Tibial nerve (tissue), 4 donors: ENCODE measurements around the gene GNG7. TPM values are rescaled to one million over a fixed set of nuclear protein-coding genes. Genes with fewer than 3 reads are reported as not detected.
"Not testable (repeated sequence)": the region's sequence is repeated elsewhere in the genome, so short reads cannot be mapped to it uniquely, and the experiment has no call there.

Experiments used
- DNase-seq, 2 donors: peaks; one replicate each; pipeline ENCODE4 v3.0.0-alpha.2; 2019; ENCODE audit warnings: low spot score in 2 of 2
- H3K27ac ChIP-seq, 4 donors: fragments of 200-600 bp; sonication (generic) in 3 of 4; one replicate each; pipeline ENCODE4 v1.5.1; 2017 to 2019; ENCODE audit warnings: mild to moderate bottlenecking in 1 of 4
- H3K27me3 ChIP-seq, 2 donors: fragments of 200-600 bp; sonication (generic) in 1 of 2; one replicate each; pipeline versions ENCODE4 v1.5.1 to v1.6.0; 2017 to 2019
- H3K36me3 ChIP-seq, 3 donors: fragments of 200-600 bp; sonication (generic); one replicate each; pipeline ENCODE4 v1.5.1; 2018 to 2019
- H3K4me1 ChIP-seq, 4 donors: fragments of 200-600 bp; sonication (generic) in 3 of 4; one replicate each; pipeline ENCODE4 v1.5.1; 2017 to 2019
- H3K4me3 ChIP-seq, 4 donors: fragments of 200-600 bp; sonication (generic) in 3 of 4; one replicate each; pipeline ENCODE4 v1.5.1; 2017 to 2019; ENCODE audit warnings: mild to moderate bottlenecking in 1 of 4, moderate library complexity in 1 of 4
- H3K9me3 ChIP-seq, 4 donors: fragments of 200-600 bp; sonication (generic) in 3 of 4; one replicate each; pipeline ENCODE4 v1.5.1; 2017 to 2019
- CTCF ChIP-seq, 5 experiments: fragments of 200-600 bp in 3 of 5; fragments of 450-650 bp in 2 of 5; sonication (generic) in 3 of 5; IDR thresholded peaks; one replicate each; pipeline ENCODE4 v1.5.1; 2016 to 2019; ENCODE audit warnings: antibody characterized with exemption in 5 of 5, mild to moderate bottlenecking in 3 of 5, moderate library complexity in 2 of 5
- EP300 ChIP-seq, 2 donors: sonication (generic); formaldehyde crosslinking; IDR thresholded peaks; one replicate each; pipeline ENCODE4 v1.6.1; 2017; ENCODE audit warnings: antibody characterized with exemption in 2 of 2, mild to moderate bottlenecking in 1 of 2
- POLR2A ChIP-seq, 2 donors: fragments of 450-650 bp; IDR thresholded peaks; one replicate each; pipeline ENCODE4 v1.6.1; 2017; ENCODE audit warnings: antibody characterized with exemption in 2 of 2, mild to moderate bottlenecking in 2 of 2, moderate library complexity in 2 of 2
- WGBS, 2 donors: methylation state at CpG; one replicate each; pipeline ENCODE4 v1.1.5; 2018; 5-methylcytosine and 5-hydroxymethylcytosine counted together
- total RNA-seq, 4 donors: library from RNA; depleted of rRNA; stranded (reverse); fragments of >200 nt; gene quantifications; one replicate each; pipeline ENCODE4 v1.1.0, GENCODE V29; 2016

Gene GNG7
- total RNA-seq, 4 donors from 2014 or later: 2.6 to 5.3 (median 3.5) TPM

GRCh38 chr19:2469102-2469914 lies 233.2 kb downstream of the GNG7 start:
- H3K36me3 ChIP-seq: no peaks in the 10 kb centered on the region
- DNase-seq: no peak
- H3K27ac ChIP-seq: no peak overlapping the region
- peaks cover 0 to 2% (median under 1%) of the 10 kb centered on the region in 4 donors for H3K4me1 ChIP-seq
- no peaks in the 10 kb centered on the region for H3K9me3 ChIP-seq
- TF ChIP-seq POLR2A (IDR thresholded peaks at IDR 0.05): no peak
- TF ChIP-seq CTCF (IDR thresholded peaks at IDR 0.05): no peak
- TF ChIP-seq EP300 (IDR thresholded peaks at IDR 0.05): no peak
- H3K27me3 ChIP-seq: no peaks in the 10 kb centered on the region
- no peak overlapping the region for H3K4me3 ChIP-seq
- WGBS, 2 donors: 45 to 50% methylated on average over 23 of the region's 23 CpGs

GRCh38 chr19:2468596-2468995 lies 233.9 kb downstream of the GNG7 start:
- H3K36me3 ChIP-seq: no peaks in the 10 kb centered on the region
- H3K9me3 ChIP-seq: no peaks in the 10 kb centered on the region
- DNase-seq: no peak
- H3K4me3 ChIP-seq: no peak overlapping the region
- no peak overlapping the region for H3K27ac ChIP-seq
- no peaks in the 10 kb centered on the region for H3K27me3 ChIP-seq
- H3K4me1 ChIP-seq: no peaks in the 10 kb centered on the region
- TF ChIP-seq EP300 (IDR thresholded peaks at IDR 0.05) (no peak), CTCF (IDR thresholded peaks at IDR 0.05) (no peak), POLR2A (IDR thresholded peaks at IDR 0.05) (no peak)
- WGBS, 2 donors: 67 to 69% methylated on average over 12 of the region's 12 CpGs

- H3K4me1 ChIP-seq: peaks cover 4 to 17% (median 12%) of the 10 kb centered on the region in 4 donors
- no peak for DNase-seq
- no peak overlapping the region for H3K4me3 ChIP-seq
- no peaks in the 10 kb centered on the region for H3K36me3 ChIP-seq
- WGBS, 2 donors: 70 to 75% methylated on average over 5 of the region's 5 CpGs
- no peak overlapping the region for H3K27ac ChIP-seq
- H3K9me3 ChIP-seq: no peaks in the 10 kb centered on the region
- no peaks in the 10 kb centered on the region for H3K27me3 ChIP-seq
- TF ChIP-seq EP300 (IDR thresholded peaks at IDR 0.05) (no peak), CTCF (IDR thresholded peaks at IDR 0.05) (no peak), POLR2A (IDR thresholded peaks at IDR 0.05) (no peak)
These were observed 238.1 kb downstream of the GNG7 start for GRCh38 chr19:2464389-2464788.

GRCh38 chr19:2463694-2464093 lies 238.8 kb downstream of the GNG7 start:
- peak overlapping the region in 1 of 4 donors; percentile 61 for H3K27ac ChIP-seq
- DNase-seq: not testable (repeated sequence)
- WGBS, 2 donors: 98% methylated on average over 5 of the region's 5 CpGs

GRCh38 chr19:2462635-2463421 lies 239.7 kb downstream of the GNG7 start:
- TF ChIP-seq CTCF (IDR thresholded peaks at IDR 0.05) (peak in 2 of 5 experiments; percentile 56 to 58), EP300 (IDR thresholded peaks at IDR 0.05) (peak; percentile 58 to 76), POLR2A (IDR thresholded peaks at IDR 0.05) (peak in 1 of 2 donors; percentile 85)
- H3K4me3 ChIP-seq: peak overlapping the region; percentile 27 to 56 (median 42)

More at GRCh38 chr19:2463694-2464093, 238.8 kb downstream of the GNG7 start:
- H3K4me1 ChIP-seq: peaks cover 4 to 17% (median 12%) of the 10 kb centered on the region in 4 donors
- H3K4me3 ChIP-seq, H3K9me3 ChIP-seq, H3K27me3 ChIP-seq, H3K36me3 ChIP-seq: not testable (repeated sequence)

More at GRCh38 chr19:2462635-2463421, 239.7 kb downstream of the GNG7 start:
- no peaks in the 10 kb centered on the region for H3K9me3 ChIP-seq
- WGBS, 2 donors: 5 to 6% methylated on average over 30 to 41 of the region's 46 CpGs
- H3K27me3 ChIP-seq: no peaks in the 10 kb centered on the region
- H3K4me1 ChIP-seq: peaks cover 4 to 17% (median 12%) of the 10 kb centered on the region in 4 donors
- no peaks in the 10 kb centered on the region for H3K36me3 ChIP-seq
- H3K27ac ChIP-seq: peak overlapping the region in 2 of 4 donors; percentile 58 to 61
- peak; percentile 66 to 75 for DNase-seq
